ENCODE data around the gene CARTPT. TPM values are rescaled to one million over a fixed set of nuclear protein-coding genes. Genes with fewer than 3 reads are reported as not detected.

Gene CARTPT
- total RNA-seq, result not detected
- long read RNA-seq, result 0 reads

GRCh38 chr5:71719063-71719964, at the start of gene CARTPT:
TSS of gene CARTPT (plus strand) at chr5:71719275. CDS start at chr5:71719294, 19 bp downstream.
- intact Hi-C loops (cut with DNase I), result no loop called here
- no peak for DNase-seq (ENCODE audit: low spot score)

- intact Hi-C loops (cut with DNase I), result no loop called here
- no peak for DNase-seq (ENCODE audit: low spot score)
Measured at GRCh38 chr5:71677977-71678376, 41.1 kb upstream of the CARTPT start.

- intact Hi-C loops (cut with DNase I), result no loop called here
- DNase-seq (ENCODE audit: low spot score), result no peak
Measured at GRCh38 chr5:71679714-71680113, 39.4 kb upstream of the CARTPT start.

GRCh38 chr5:71680510-71680909, 38.6 kb upstream of the CARTPT start:
- intact Hi-C loops (cut with DNase I), result no loop called here
- DNase-seq (ENCODE audit: low spot score), result no peak

- intact Hi-C loops (cut with DNase I), result no loop called here
- DNase-seq (ENCODE audit: low spot score), result no peak
Measured at GRCh38 chr5:71681296-71681695, 37.8 kb upstream of the CARTPT start.

GRCh38 chr5:71684309-71684708, 34.8 kb upstream of the CARTPT start:
- intact Hi-C loops (cut with DNase I), result no loop called here
- no peak for DNase-seq (ENCODE audit: low spot score)

- no peak for DNase-seq (ENCODE audit: low spot score)
- intact Hi-C loops (cut with DNase I), result no loop called here
Measured at GRCh38 chr5:71693828-71694427, 25.1 kb upstream of the CARTPT start.

GRCh38 chr5:71695071-71695470, 24.0 kb upstream of the CARTPT start:
- no peak for DNase-seq (ENCODE audit: low spot score)
- intact Hi-C loops (cut with DNase I), result no loop called here

- DNase-seq (ENCODE audit: low spot score), result no peak
- intact Hi-C loops (cut with DNase I), result no loop called here
Measured at GRCh38 chr5:71695595-71695994, 23.5 kb upstream of the CARTPT start.

GRCh38 chr5:71697967-71698366, 21.1 kb upstream of the CARTPT start:
- DNase-seq (ENCODE audit: low spot score), result no peak
- intact Hi-C loops (cut with DNase I), result no loop called here

- intact Hi-C loops (cut with DNase I), result no loop called here
- no peak for DNase-seq (ENCODE audit: low spot score)
Measured at GRCh38 chr5:71699233-71699632, 19.8 kb upstream of the CARTPT start.

GRCh38 chr5:71699751-71700150, 19.3 kb upstream of the CARTPT start:
- intact Hi-C loops (cut with DNase I), result no loop called here
- DNase-seq (ENCODE audit: low spot score), result no peak

GRCh38 chr5:71700803-71701202, 18.3 kb upstream of the CARTPT start:
- no peak for DNase-seq (ENCODE audit: low spot score)
- intact Hi-C loops (cut with DNase I), result no loop called here

GRCh38 chr5:71701407-71701806, 17.7 kb upstream of the CARTPT start:
- intact Hi-C loops (cut with DNase I), result no loop called here
- DNase-seq (ENCODE audit: low spot score), result no peak

GRCh38 chr5:71703941-71704340, 15.1 kb upstream of the CARTPT start:
- intact Hi-C loops (cut with DNase I), result no loop called here
- DNase-seq (ENCODE audit: low spot score), result no peak

GRCh38 chr5:71705421-71705820, 13.7 kb upstream of the CARTPT start:
- no peak for DNase-seq (ENCODE audit: low spot score)
- intact Hi-C loops (cut with DNase I), result no loop called here

GRCh38 chr5:71706906-71707305, 12.2 kb upstream of the CARTPT start:
- intact Hi-C loops (cut with DNase I), result no loop called here

GRCh38 chr5:71711610-71712009, 7.5 kb upstream of the CARTPT start:
- intact Hi-C loops (cut with DNase I), result no loop called here
- no peak for DNase-seq (ENCODE audit: low spot score)

More at GRCh38 chr5:71706906-71707305, 12.2 kb upstream of the CARTPT start:
- no peak for DNase-seq (ENCODE audit: low spot score)

- DNase-seq (ENCODE audit: low spot score), result no peak
- intact Hi-C loops (cut with DNase I), result no loop called here
Measured at GRCh38 chr5:71714911-71715310, 4.2 kb upstream of the CARTPT start.

- DNase-seq (ENCODE audit: low spot score), result no peak
- intact Hi-C loops (cut with DNase I), result no loop called here
Measured at GRCh38 chr5:71727978-71728377, 8.9 kb downstream of the CARTPT start.

GRCh38 chr5:71731015-71731414, 11.9 kb downstream of the CARTPT start:
- DNase-seq (ENCODE audit: low spot score), result no peak
- intact Hi-C loops (cut with DNase I), result no loop called here
